IMR-90 (cell line): Measurements from ENCODE around the gene SNX7.

Source experiments
- CHD1 ChIP-seq: IDR thresholded peaks from 2 replicates; pipeline ENCODE4 v1.6.1; 2012; ENCODE audit warnings: low read depth, low read length, improper control_type of control experiment
- CTCF ChIP-seq: conservative IDR thresholded peaks from 2 replicates; pipeline ENCODE4 v1.5.1; 2012; ENCODE audit warnings: mild to moderate bottlenecking, low read depth, low read length, improper control_type of control experiment
- ELK1 ChIP-seq: fragments of 150-350 bp; IDR thresholded peaks from 2 replicates; pipeline ENCODE4 v1.6.1; 2016; ENCODE audit warnings: low read depth, mild to moderate bottlenecking, low read length, moderate library complexity, borderline replicate concordance
- MAZ ChIP-seq: IDR thresholded peaks from 2 replicates; pipeline ENCODE4 v1.6.1; 2012; ENCODE audit warnings: low read depth, mild to moderate bottlenecking, low read length, improper control_type of control experiment, moderate library complexity, borderline replicate concordance
- MXI1 ChIP-seq: IDR thresholded peaks from 2 replicates; pipeline ENCODE4 v1.6.1; 2012; ENCODE audit warnings: low read depth, mild to moderate bottlenecking, low read length, moderate library complexity, borderline replicate concordance
- POLR2A ChIP-seq: IDR thresholded peaks from 2 replicates; pipeline ENCODE4 v1.6.1; 2012; ENCODE audit warnings: mild to moderate bottlenecking, low read depth, low read length
- RAD21 ChIP-seq: IDR thresholded peaks from 2 replicates; pipeline ENCODE4 v1.6.1; 2012; ENCODE audit warnings: low read length, improper control_type of control experiment
- RFX5 ChIP-seq: IDR thresholded peaks from 2 replicates; pipeline ENCODE4 v1.8.0; 2012; ENCODE audit warnings: low read depth, mild to moderate bottlenecking, low read length, moderate library complexity
- SMC3 ChIP-seq: fragments of 150-350 bp; IDR thresholded peaks from 2 replicates; pipeline ENCODE4 v1.6.1; 2016; ENCODE audit warnings: low read depth, mild to moderate bottlenecking, antibody characterized with exemption, low read length, moderate library complexity
- TF ChIP-seq, protein P1 (sequence below): fragments of 150-350 bp; IDR thresholded peaks from 2 replicates; pipeline ENCODE4 v1.6.1; 2017; ENCODE audit warnings: mild to moderate bottlenecking, antibody characterized with exemption, low read length, low read depth

DNA sequence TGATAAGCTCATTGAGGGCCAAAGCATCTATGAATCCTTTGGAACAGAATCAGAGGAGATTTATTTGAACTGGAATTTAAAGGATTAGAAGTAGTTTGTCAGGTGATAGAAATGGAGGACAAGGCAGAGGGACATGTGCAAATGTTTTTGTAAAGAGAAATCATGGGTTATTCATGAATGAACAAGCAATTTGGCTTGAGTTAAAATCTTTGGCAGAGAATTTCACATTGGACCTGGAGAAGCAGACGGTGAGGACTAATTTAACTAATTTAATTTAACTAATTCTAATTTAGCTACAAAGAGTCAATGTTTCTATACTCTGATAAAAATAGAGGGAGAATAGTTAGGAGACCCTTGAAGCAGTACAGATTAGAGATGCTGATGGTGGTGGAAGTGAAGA is 36.3 kb downstream of the SNX7 start:
- no peak for TF ChIP-seq CTCF
- no peak for TF ChIP-seq POLR2A
- no peak for TF ChIP-seq ELK1
- TF ChIP-seq MAZ = no peak
- TF ChIP-seq SMC3 = no peak
- TF ChIP-seq, protein P1, sequence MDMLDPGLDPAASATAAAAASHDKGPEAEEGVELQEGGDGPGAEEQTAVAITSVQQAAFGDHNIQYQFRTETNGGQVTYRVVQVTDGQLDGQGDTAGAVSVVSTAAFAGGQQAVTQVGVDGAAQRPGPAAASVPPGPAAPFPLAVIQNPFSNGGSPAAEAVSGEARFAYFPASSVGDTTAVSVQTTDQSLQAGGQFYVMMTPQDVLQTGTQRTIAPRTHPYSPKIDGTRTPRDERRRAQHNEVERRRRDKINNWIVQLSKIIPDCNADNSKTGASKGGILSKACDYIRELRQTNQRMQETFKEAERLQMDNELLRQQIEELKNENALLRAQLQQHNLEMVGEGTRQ = no peak
- no peak for TF ChIP-seq MXI1
- TF ChIP-seq RFX5 = no peak
- no peak for TF ChIP-seq CHD1
- TF ChIP-seq RAD21 = no peak
